ENCODE measurements around the gene ADCK2.

GRCh38 chr7:140676306-140676705 is 3.6 kb downstream of the ADCK2 start:
- TF ChIP-seq YY1 (IDR thresholded peaks at IDR 0.05; ENCODE audit: insufficient read depth, insufficient read length) (no peak), ZNF274 (IDR thresholded peaks at IDR 0.05; ENCODE audit: low read depth, low read length) (no peak), SUZ12 (IDR thresholded peaks at IDR 0.05; ENCODE audit: extremely low read depth, insufficient read depth, insufficient read length) (no peak)
